Measurements from ENCODE around the gene ABHD8.

Gene ABHD8, protein sequence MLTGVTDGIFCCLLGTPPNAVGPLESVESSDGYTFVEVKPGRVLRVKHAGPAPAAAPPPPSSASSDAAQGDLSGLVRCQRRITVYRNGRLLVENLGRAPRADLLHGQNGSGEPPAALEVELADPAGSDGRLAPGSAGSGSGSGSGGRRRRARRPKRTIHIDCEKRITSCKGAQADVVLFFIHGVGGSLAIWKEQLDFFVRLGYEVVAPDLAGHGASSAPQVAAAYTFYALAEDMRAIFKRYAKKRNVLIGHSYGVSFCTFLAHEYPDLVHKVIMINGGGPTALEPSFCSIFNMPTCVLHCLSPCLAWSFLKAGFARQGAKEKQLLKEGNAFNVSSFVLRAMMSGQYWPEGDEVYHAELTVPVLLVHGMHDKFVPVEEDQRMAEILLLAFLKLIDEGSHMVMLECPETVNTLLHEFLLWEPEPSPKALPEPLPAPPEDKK

DNA sequence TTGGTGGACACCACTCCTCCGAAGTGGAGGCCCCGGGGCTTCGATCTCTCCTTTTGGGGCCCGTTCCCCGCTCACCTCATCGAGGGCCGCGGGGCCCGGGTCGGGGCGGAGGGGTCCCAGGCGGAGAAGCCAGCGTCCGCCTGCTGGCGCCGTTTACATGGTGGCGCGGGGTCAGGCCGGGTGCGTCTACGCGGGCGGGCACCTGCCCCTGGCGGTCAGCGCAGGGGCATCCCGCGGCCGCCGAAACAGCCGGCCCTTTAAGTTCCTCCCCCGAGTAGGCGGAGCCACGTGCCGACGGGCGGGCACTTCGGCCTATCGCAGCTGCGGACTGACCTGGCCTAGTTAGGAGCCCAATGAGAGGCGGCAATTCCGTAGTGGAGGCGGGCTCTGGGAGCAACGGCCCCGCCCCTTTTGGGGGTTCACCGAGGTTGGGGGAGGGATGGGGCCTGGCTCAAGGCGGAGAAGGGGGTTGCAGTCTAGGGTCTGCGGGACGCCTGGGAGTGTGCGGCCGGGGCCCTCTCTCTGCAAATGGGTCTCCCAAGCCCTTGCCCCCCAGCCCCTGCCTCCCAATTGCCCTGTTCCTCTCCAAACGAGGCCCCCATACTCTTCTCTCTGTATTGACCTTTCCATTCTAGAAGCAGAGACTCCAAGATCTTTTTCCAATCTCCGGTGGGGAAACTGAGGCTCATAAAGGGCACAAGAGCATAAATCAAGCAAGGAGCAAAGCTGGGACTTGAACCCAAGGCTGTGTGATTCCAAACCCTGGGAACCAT, at the start of gene ABHD8:
TSS of gene ABHD8 (minus strand) at position 259 of the 773 bp plus-strand sequence. CDS start 1,809 bp downstream, outside the sequence.
- DNase-seq, result peak; percentile 50 to 97 (median 90)

DNA sequence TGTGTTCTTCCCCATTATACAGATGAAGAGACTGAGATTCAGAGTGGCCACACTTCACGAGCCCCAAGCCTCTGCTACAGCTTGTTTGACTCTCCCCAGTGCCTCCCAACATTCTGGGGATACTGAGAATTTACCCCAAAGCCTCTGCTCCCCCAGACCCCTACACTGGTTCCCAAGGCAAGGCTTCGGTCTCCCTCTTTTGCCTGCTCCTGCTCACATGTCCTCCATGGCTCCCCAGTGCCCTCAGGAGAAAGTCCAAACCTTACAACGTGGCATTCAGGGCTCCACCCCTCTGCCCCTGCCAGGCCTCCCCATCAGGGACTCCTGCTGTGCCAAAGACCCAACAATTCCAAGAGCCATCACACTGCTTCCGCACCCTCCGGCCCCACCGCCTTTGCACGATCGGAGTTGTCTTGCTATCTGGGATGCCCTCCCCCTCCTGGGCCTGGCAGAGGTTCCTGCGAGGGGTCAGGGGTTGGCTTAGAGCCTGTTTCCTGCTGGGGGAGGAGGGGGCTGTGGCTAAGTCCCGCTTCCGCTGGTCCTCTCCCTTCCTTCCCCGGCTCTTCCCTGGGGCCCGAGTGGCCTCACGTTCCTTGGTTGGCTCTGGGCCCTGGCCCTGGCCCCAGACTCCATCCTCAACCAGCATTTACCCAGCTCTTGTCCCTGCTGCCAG, 49.5 kb upstream of the ABHD8 start:
- DNase-seq, result peak in 1 of 58 donors; percentile 3

DNA sequence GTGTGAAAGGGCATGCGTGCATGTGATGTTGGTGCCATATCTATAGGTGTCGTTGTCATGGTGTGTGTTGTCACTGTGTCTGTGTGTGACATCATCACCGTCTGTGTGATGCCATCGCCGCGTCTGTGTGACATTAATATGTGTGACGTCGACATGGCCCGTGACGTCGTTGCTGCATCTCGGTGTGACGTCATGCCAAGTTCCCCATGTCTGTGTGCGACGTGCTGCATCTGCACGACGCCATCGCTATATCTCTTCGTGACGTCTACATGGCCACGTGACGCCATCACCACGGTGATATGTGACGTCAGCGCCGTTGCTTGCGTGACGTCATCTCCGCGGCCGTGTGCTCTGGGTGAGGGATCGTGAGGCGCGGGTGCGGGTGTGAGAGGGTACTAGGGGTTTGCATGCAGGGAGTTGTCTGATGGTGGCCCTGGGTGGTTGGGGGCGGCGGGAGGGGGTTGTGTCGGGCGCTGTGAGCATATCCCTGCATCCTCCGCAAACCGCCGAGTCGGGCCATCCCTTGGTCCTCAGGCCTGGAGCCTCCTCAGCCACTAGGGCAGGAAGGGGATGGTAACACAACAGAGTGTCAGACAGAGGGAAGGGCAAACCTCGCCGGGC, 48.7 kb upstream of the ABHD8 start:
- no peak for DNase-seq

DNA sequence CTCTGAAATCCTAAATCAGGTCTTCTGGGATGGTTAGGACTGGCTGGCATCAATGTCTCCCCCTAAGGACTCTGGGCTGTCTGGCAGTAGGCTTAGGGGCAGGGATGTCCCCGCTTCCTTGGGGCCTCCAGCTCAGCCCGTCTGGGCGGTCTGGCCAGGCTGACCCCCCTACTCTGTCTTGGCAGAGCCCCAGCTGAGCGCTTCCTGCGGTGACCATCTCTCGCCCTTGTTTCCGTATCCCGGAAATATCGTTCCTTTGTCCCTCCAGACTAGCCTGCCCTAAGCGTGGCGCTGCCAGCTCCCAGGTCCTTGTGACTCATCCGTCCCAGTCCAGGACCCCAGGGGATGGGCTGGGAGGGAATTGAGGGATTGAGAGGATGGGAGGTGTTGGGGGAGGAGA, 45.5 kb upstream of the ABHD8 start:
- peak in 3 of 58 donors; percentile 28 to 44 (median 29) for DNase-seq

DNA sequence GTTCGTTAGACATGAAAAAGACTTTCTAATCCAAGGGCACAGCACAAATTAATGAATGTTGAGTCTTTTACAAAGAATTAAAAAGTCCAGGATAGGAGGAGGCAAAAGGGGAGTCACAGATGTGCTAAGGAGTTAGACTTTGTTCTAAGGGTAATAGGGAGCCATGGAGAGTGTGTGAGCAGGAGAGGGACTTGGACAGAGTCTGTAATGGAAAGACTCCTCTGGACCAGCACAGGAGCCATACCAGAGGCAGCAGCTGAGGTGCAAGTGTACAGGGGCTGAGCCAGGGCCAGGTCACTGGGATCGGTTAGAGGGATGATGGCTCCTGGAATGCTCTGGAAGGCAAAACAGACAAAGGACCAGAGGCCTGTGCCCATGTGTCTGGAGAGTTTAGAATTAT, 44.7 kb upstream of the ABHD8 start:
- DNase-seq, result no peak

DNA sequence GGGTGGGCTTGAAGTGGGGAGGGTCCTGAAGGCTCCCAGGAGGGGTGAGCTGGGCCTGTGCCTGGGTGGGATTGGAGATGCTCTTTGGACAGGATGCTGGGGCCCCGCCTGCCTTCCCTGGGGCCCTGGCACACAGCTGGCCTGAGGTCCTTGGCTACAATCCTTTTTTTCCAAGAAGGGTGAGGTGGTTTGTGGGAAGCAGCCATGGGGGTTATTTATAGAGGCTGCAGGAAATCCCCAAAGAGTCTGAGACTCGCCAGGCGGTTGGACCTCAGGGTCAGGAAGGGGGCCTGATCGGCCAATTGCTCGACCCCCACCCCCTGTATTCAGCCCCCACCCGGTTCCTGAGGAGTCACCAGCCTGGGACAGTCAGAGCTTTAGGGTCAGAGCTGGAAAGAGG, 44.1 kb upstream of the ABHD8 start:
- no peak for DNase-seq

DNA sequence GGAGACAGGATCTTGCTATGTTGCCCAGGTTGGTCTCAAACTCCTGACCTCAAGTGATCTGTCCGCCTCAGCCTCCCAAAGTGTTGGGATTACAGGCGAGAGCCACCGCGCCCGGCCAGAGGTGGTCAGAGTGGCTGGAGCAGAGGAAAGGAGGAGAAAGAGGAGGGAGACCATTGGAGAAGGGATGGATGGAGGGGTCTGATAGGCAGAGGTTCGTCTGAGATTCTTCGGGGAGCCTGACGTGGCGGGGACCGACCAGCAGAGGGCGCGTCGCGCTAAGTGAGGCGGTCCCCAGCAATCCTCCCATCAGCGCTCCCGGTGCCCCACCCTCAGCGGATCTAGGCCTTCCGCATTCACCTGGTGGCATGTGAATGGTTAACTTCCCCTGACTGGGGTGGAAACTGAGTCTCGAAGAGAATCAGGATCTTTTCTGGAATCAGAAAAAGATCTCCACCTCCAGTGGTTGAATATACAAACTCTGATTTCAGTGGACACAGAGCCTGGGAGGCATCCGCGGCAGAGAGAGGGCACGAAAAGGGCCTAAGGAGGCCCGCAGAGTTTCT, 43.0 kb upstream of the ABHD8 start:
- DNase-seq, result peak in 51 of 58 donors; percentile 7 to 84 (median 38)

DNA sequence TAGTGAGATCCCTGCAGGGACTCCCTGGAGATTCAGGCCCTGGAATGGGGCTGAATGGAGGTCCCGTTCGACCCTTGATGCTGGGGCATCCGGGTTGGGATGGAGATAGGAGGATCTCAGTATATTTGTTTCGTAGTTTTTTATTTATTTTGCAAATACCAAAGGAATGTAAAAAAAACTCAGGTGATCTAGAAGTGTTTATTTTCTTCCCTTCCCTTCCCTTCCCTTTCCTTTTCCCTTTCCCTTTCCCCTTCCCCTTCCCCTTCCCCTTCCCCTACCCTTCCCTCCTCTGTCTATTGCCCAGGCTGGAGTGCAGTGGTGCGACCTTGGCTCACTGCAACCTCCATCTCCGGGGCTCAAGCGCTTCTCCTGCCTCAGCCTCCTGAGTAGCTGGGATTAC, 38.6 kb upstream of the ABHD8 start:
- no peak for DNase-seq

DNA sequence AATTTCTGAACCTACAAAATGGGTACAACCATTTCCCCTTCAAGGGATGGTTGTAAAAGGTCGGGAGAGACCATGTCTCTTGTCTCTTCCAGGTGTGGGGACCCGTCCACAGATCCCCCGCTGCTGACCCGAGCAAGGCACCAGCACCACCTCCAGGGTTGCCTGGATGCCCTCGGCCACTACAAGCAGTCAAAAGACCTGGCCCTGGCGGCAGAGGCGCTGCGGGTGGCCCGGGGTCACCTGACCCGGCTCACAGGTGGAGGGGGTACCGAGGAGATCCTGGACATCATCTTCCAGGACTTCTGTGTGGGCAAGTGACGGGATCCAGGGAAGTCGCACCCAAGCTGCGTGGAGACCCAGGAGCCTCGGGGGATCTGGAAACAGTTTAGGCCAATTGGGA, 38.2 kb upstream of the ABHD8 start:
- no peak for DNase-seq

DNA sequence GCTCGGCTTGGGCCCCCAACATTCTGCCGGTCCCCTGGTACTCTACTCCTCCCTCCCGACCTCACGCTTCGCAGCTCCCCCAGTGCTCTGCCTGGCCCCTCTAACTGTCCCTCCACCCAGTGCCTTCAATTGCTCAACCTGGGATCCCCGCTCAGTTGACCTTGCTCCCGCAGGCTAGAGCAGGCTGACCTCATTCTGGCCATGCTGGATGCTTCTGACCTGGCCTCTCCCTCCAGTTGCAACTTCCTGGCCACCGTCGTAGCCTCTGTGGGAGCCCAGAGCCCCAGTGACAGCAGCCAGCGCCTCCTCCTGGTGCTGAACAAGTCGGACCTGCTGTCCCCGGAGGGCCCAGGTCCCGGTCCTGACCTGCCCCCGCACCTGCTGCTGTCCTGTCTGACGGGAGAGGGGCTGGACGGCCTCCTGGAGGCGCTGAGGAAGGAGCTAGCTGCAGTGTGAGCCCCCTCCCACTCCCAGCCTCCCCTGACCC, 37.7 kb upstream of the ABHD8 start:
- DNase-seq, result no peak

DNA sequence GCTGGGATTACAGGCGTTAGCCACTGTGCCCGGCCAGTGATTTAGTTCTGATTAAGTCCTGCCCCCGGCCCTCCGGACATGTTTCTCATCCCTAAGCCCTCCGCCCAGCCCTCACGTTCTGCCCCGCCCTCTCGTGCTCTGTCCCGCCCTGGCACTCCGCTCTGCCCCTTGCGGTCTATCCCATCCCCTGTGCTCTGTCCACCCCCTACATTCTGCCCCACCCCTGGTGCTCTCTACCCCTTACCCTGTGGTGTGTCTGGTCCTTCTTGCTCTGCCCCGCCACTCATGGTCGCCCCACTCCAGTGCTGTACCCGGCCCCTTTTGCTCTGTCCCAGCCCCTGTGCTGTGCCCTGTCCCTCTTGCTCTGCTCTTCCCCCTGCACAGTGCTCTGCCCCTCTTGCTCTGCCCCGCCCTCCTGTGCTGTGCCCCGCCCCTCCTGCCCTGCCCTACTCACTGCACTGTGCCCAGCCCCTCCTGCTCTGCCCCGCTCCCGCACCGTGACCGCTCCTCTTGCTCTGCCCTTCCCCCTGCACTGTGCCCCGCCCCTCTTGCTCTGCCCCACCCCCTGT, 37.2 kb upstream of the ABHD8 start:
- DNase-seq, result no peak

DNA sequence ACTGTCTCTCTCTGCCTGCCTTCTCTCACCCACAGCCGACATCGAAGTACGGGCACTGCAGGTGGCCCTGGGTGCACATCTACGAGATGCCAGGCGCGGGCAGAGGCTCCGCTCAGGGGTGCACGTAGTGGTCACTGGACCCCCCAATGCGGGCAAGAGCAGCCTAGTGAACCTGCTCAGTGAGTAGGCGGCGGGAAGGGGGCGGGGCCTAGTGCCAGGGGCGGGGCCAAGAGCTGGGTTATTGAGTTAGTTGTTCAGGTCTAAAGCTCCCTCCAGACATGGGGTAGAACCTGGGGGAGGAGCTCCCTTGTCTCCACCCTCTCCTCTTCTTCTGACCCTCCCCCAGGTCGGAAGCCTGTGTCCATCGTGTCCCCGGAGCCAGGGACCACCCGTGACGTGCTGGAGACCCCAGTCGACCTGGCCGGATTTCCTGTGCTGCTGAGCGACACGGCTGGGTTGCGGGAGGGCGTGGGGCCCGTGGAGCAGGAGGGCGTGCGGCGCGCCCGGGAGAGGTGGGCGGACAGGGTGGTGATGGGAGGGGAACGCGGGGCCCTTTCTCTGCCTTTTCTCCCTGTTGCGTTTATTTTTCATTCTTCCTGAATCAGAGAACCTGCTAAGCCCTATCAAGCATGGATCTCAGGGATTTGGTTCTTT, 36.0 kb upstream of the ABHD8 start:
- no peak for DNase-seq

DNA sequence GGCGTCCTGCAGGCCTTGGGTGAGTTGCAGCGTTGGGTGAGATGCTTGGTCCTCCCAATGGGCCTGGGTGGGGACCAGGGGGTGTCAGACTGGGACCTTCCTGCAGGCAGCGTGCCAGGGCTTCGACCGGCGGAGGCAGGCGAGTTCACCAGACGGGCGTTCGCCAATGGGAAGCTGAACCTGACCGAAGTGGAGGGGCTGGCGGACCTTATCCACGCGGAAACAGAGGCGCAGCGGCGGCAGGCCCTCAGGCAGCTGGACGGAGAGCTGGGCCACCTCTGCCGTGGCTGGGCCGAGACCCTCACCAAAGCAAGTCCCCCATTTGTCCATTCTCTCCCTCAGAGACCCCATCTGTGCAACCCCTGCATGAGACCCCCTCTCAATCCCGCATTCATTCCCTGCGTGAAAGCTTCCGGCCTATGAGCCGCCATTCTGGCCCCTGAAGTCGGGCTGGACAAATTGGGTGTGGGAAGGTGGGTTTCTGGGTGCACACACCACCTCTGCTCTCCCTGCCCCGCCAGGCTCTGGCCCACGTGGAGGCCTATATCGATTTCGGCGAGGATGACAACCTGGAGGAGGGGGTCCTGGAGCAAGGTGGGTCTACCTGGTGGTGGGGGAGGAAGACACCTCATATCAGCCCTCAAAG, 35.3 kb upstream of the ABHD8 start:
- DNase-seq, result peak in 1 of 58 donors; percentile 23

DNA sequence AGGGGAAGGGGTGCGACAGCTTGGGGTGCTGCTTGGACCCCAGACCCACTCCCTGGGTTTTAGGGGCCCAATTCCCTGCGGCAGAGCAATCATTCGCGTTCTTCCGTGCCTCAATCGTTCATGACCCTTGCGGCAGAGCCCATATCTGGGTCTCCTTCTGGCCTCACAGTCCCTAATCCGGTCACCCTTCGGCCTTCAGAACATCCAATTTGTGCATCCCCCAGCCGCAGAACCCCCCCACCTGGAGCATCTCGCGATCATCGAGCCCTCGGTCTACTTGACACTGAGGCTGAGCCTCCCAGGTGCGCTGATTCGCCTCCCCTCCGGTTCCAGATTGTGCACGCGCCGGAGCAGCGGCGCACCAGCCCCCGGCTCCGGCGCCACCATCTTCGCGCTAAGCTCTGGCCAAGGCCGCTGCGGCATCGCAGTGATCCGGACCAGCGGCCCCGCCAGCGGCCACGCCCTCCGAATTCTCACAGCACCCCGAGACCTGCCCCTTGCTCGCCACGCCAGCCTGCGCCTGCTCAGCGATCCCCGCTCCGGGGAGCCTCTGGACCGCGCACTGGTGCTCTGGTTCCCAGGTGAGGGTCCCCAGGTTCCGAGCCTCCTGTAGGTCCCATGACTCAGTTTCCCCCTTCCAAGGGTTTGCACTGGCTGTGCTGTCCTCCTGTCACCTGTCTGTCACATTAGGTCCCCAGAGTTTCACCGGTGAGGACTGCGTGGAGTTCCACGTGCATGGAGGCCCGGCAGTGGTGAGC, 34.6 kb upstream of the ABHD8 start:
- DNase-seq, result no peak

DNA sequence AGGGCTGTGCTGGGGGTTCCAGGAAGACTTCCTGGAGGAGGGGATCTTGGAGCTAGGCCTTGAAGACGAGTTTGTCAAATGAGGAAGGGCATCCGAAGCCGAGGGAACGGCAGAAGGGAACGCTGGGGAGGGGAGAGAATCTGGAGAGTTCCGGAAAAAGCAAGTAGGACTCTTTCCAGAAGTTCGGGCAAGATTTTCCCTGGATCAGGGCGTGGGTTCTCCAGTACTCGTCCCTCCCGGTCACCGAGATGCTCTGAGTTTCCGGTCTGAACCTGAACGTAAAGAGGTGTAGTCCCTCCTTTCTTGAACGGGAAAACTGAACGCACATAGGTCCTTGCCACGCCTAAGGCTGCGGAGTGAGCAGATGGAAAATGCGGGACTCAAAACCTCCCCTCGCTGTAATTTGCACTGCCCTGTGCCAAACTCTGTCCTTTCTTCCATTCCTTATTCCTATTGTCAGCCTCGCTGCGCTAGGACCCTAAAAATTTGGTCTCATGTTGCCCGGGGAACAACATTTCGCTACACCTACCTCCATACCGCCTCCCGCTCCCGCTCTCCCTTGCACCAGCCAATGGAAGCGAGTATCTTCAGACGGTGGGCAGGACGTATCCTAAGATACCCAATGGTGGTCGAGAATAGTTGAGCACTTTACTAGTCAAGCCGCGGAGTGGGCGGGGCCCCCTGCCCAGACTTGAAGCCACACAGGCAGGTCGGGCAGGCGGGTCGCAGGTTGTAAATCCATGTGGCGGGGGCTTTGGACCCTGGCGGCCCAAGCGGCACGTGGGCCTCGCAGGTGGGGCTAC, 33.8 kb upstream of the ABHD8 start, which contains the start of gene GTPBP3:
TSS of gene GTPBP3 (plus strand) at position 682 of the 803 bp plus-strand sequence. CDS start at position 741, 59 bp downstream.
- DNase-seq, result peak; percentile 68 to 99 (median 94)

DNA sequence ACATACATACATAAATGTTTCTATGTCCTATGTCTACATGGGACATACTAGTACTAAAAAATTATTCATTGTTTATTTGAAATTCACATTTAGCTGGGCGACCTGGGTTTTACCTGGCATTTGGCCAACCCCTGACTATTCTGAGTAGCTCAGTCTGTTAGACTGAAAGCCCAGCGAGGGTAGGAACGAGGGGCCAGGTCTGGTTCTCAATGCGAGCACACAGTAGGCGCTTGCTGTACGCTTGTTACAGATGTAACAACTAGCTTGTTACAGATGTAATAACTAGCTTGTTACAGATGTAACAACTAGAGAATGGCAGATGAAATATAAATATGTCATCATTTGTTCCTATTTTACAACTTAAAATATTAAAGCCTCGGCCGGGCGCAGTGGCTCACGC, 32.4 kb upstream of the ABHD8 start:
- no peak for DNase-seq

All from anterior cingulate cortex (tissue), 58 donors.